Stomach (tissue), 9 donors: Measurements from ENCODE around the gene SPDEF. TPM values are rescaled to one million over a fixed set of nuclear protein-coding genes. Genes with fewer than 3 reads are reported as not detected.

ENCODE experiments used
- DNase-seq, 2 donors: peaks; one replicate each; pipeline versions ENCODE4 v3.0.0 to v3.0.0-alpha.2; 2013 to 2019
- H3K27ac ChIP-seq, 5 donors: fragments of 200-600 bp in 4 of 5; sonication (generic) in 4 of 5; one replicate each; pipeline ENCODE4 v1.5.1; 2013 to 2019; ENCODE audit warnings: mild to moderate bottlenecking in 1 of 5, moderate library complexity in 1 of 5
- H3K27me3 ChIP-seq, 3 donors: fragments of 200-600 bp; sonication (generic); one replicate each; pipeline ENCODE4 v1.5.1; 2017 to 2019; ENCODE audit warnings: mixed run types in 1 of 3
- H3K36me3 ChIP-seq, 4 donors: fragments of 200-600 bp; sonication (generic); 1 replicate in 3 of 4; 2 replicates in 1 of 4; pipeline ENCODE4 v1.5.1; 2016 to 2019
- H3K4me1 ChIP-seq, 4 donors: fragments of 200-600 bp; sonication (generic); one replicate each; pipeline ENCODE4 v1.5.1; 2016 to 2019
- H3K4me3 ChIP-seq, 4 donors: fragments of 200-600 bp; sonication (generic) in 3 of 4; one replicate each; pipeline ENCODE4 v1.5.1; 2016 to 2019; ENCODE audit warnings: mild to moderate bottlenecking in 1 of 4
- H3K9me3 ChIP-seq, 4 donors: fragments of 200-600 bp; sonication (generic); one replicate each; pipeline ENCODE4 v1.5.1; 2016 to 2019
- EP300 ChIP-seq: sonication (generic); formaldehyde crosslinking; IDR thresholded peaks from one replicate; pipeline ENCODE4 v1.6.1; 2017; ENCODE audit warnings: antibody characterized with exemption
- POLR2A ChIP-seq, 4 donors: fragments of 450-650 bp; IDR thresholded peaks; one replicate each; pipeline ENCODE4 v1.6.1; 2016; ENCODE audit warnings: antibody characterized with exemption in 4 of 4, control low read depth in 2 of 4, mild to moderate bottlenecking in 1 of 4, moderate library complexity in 1 of 4
- POLR2AphosphoS5 ChIP-seq, 3 donors: sonication (generic); formaldehyde crosslinking; IDR thresholded peaks; one replicate each; pipeline ENCODE4 v1.6.1; 2016; ENCODE audit warnings: antibody characterized with exemption in 3 of 3
- WGBS, 5 donors: extraction: QIAGEN DNeasy Blood & Tissue Kit in 3 of 5; methylation state at CpG; one replicate each; pipeline versions ENCODE4 v1.1.5 to v1.1.7; 2013 to 2018; 5-methylcytosine and 5-hydroxymethylcytosine counted together
- intact Hi-C: fragments of 100-400 bp; cut with DNase I; formaldehyde crosslinking; loops from one replicate; pipeline ENCODE4 v1.15.1; 2023; ENCODE audit warnings: low total_unique reads
- polyA plus RNA-seq, 3 donors: library from polyadenylated mRNA; stranded (reverse); fragments of 200-250 nt; gene quantifications; one replicate each; pipeline ENCODE4 v1.2.3, GENCODE V29; 2013
- total RNA-seq, 5 donors: library from RNA; depleted of rRNA; stranded (reverse); fragments of >200 nt; gene quantifications; one replicate each; pipeline versions ENCODE4 v1.1.0 to v1.2.3, GENCODE V29; 2014 to 2016
- TF ChIP-seq, protein P1 (sequence below), 7 experiments: fragments of 450-650 bp in 4 of 7; fragments of 200-600 bp in 3 of 7; sonication (generic) in 3 of 7; IDR thresholded peaks; one replicate each; pipeline ENCODE4 v1.5.1; 2016 to 2019; ENCODE audit warnings: antibody characterized with exemption in 7 of 7, control low read depth in 2 of 7, mild to moderate bottlenecking in 1 of 7
- donor health status: healthy with polysubstance abuse.
- donor health status: Bipolar disorder and iron deficiency.
- donor health status: healthy.

The SPDEF gene
- total and polyA plus RNA-seq, 8 donors: 2.2 to 129 (median 31.4) TPM

DNA sequence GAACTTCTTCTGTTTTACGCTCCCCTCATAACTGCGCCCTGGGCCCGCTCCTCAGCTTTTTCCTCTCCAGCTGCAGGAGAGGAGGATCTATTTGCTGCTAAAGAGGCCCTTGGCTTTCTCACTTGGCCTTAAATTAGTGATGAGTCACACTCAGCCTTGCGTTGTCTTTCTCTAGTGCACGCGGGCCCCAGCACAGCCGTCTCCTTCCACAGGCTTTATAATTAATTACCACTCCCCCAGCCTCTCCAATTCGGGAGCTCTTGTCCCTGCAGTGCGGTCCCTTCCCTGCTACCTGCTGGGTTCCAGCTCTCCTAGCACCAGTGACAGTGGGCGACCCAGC is 65.1 kb downstream of the SPDEF start:
- intact Hi-C loops: no loop called here
- TF ChIP-seq, protein P1, sequence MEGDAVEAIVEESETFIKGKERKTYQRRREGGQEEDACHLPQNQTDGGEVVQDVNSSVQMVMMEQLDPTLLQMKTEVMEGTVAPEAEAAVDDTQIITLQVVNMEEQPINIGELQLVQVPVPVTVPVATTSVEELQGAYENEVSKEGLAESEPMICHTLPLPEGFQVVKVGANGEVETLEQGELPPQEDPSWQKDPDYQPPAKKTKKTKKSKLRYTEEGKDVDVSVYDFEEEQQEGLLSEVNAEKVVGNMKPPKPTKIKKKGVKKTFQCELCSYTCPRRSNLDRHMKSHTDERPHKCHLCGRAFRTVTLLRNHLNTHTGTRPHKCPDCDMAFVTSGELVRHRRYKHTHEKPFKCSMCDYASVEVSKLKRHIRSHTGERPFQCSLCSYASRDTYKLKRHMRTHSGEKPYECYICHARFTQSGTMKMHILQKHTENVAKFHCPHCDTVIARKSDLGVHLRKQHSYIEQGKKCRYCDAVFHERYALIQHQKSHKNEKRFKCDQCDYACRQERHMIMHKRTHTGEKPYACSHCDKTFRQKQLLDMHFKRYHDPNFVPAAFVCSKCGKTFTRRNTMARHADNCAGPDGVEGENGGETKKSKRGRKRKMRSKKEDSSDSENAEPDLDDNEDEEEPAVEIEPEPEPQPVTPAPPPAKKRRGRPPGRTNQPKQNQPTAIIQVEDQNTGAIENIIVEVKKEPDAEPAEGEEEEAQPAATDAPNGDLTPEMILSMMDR (IDR thresholded peaks at IDR 0.05): no peak
- TF ChIP-seq POLR2AphosphoS5 (IDR thresholded peaks at IDR 0.05) (no peak), EP300 (no peak), POLR2A (IDR thresholded peaks at IDR 0.05) (no peak)
- H3K9me3 ChIP-seq: no peaks in the 10 kb centered on the region
- WGBS, 5 donors: 46 to 65% (median 56%) methylated on average over 10 of the region's 10 CpGs
- peak overlapping the region in 1 of 4 donors; percentile 13 for H3K4me3 ChIP-seq
- DNase-seq: peak in 1 of 2 donors; percentile 81
- H3K27me3 ChIP-seq: no peaks in the 10 kb centered on the region
- no peaks in the 10 kb centered on the region for H3K4me1 ChIP-seq
- peak overlapping the region in 1 of 5 donors; percentile 18 for H3K27ac ChIP-seq
- H3K36me3 ChIP-seq: no peaks in the 10 kb centered on the region

DNA sequence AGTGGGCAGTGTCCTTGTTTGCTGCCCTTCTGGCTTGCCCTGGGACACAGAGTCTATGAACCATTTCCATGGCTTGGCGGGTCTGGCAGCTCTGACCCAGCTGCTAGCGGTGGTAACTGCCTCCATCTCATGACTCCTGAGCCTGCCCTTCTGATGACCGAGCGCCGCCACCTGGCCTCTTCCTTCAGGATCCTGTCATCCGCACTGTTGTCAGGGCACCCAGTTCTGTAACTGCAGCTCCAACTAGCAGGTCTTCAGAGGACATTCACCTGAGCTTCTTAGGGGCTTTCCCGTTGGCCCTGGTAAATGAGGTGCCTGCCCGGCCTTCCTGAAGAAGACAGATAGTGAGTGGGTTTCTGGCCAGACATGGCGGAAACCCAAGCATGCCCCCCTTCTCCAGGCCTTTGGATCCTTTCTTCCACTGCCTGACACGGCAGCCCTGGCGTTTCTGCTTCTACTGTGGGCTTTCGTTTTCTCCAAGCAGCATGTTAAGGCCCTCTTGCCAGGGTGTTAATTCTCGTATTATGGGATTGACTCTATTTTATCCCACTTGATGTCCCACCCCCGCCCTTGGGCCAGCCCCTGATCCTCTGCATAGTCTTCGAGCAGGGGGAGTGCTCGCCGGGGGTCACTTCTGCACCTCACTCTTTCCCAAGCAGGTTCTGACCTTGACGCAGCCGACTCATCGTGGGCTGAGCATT is 65.6 kb downstream of the SPDEF start:
- 73 to 83% (median 78%) methylated on average over 18 to 20 of the region's 20 CpGs for WGBS, 5 donors
- no peaks in the 10 kb centered on the region for H3K36me3 ChIP-seq
- H3K27ac ChIP-seq: peak overlapping the region in 1 of 5 donors; percentile 18
- TF ChIP-seq, protein P1 (IDR thresholded peaks at IDR 0.05): no peak
- intact Hi-C loops: no loop called here
- no peaks in the 10 kb centered on the region for H3K9me3 ChIP-seq
- H3K4me1 ChIP-seq: no peaks in the 10 kb centered on the region
- no peaks in the 10 kb centered on the region for H3K27me3 ChIP-seq
- peak overlapping the region in 1 of 4 donors; percentile 13 for H3K4me3 ChIP-seq
- no peak for DNase-seq

DNA sequence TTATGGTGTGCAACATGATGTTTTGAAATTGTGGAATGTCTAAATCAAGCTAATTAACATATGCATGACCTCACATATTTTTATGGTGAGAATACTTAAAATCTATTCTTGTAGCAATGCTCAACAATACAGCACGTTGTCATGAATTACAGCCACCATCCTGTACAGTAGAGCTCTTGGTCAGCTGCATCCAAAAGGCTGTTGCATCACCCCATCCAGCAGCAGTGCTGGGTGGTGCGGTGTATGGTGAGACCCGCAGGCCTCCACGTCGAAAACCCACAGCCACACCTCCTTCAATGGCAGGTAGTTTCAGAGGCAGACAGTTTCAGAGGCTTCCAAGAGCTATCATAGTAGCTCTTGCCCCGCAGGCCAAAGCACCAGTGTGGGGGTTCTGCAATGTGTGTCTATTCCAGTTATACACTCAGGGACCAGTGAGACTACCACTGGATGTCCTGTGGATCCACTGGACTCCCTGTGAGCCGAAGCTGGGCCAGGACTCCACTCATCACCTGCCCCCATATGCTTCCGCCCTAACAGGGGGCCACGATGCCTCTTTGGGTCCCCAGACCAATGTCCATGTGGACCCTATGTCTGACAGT is 66.8 kb downstream of the SPDEF start:
- TF ChIP-seq, protein P1 (IDR thresholded peaks at IDR 0.05): no peak
- TF ChIP-seq POLR2AphosphoS5 (IDR thresholded peaks at IDR 0.05) (no peak), EP300 (no peak), POLR2A (IDR thresholded peaks at IDR 0.05) (no peak)
- Histone ChIP-seq H3K27ac (no peak overlapping the region), H3K4me3 (no peak overlapping the region), H3K9me3 (no peaks in the 10 kb centered on the region), H3K27me3 (no peaks in the 10 kb centered on the region), H3K36me3 (no peaks in the 10 kb centered on the region), H3K4me1 (no peaks in the 10 kb centered on the region)
- 74 to 89% (median 78%) methylated on average over 9 of the region's 9 CpGs for WGBS, 5 donors
- DNase-seq: no peak
- intact Hi-C loops: no loop called here

Other genes starting within 250 kb of the SPDEF start
- 10 to 100 TPM in 3 of 5 donors, 1 to 10 TPM in 2; 8.8 to 34.0 (median 22.3) TPM for gene NUDT3, start 163.7 kb downstream of the SPDEF start, total RNA-seq
- gene NUDT3, start 163.7 kb downstream of the SPDEF start, polyA plus RNA-seq: 10 to 100 TPM in 2 of 3 donors, 1 to 10 TPM in 1; 8.7 to 13.6 (median 12.6) TPM
- 1,000 to 10,000 TPM in 4 of 5 donors, 100 to 1,000 TPM in 1; 371 to 2,165 (median 1,796) TPM for gene RPS10, start 130.3 kb downstream of the SPDEF start, total RNA-seq
- 1,000 to 10,000 TPM; 3,296 to 4,063 (median 3,349) TPM for gene RPS10, start 130.3 kb downstream of the SPDEF start, polyA plus RNA-seq
- 1 to 10 TPM in 1 of 5 donors, under 1 TPM in 2, not detected in 2; under 0.01 to 2.2 (median 0.37) TPM for gene PACSIN1, start 90.3 kb downstream of the SPDEF start, total RNA-seq
- gene PACSIN1, start 90.3 kb downstream of the SPDEF start, polyA plus RNA-seq: 1 to 10 TPM in 1 of 3 donors, under 1 TPM in 2; 0.25 to 1.6 (median 0.61) TPM
- gene ILRUN, start 140.4 kb upstream of the SPDEF start, total RNA-seq: 10 to 100 TPM; 27.4 to 89.3 (median 45.2) TPM
- 10 to 100 TPM; 27.0 to 44.7 (median 40.6) TPM for gene ILRUN, start 140.4 kb upstream of the SPDEF start, polyA plus RNA-seq
- gene SNRPC, start 201.2 kb upstream of the SPDEF start, total RNA-seq: 10 to 100 TPM in 4 of 5 donors, 1 to 10 TPM in 1; 7.1 to 34.0 (median 21.7) TPM
- gene SNRPC, start 201.2 kb upstream of the SPDEF start, polyA plus RNA-seq: 100 to 1,000 TPM; 121 to 154 (median 145) TPM
- 10 to 100 TPM in 4 of 5 donors, 1 to 10 TPM in 1; 5.5 to 17.5 (median 12.9) TPM for gene BLTP3A, start 235.8 kb upstream of the SPDEF start, total RNA-seq
- gene BLTP3A, start 235.8 kb upstream of the SPDEF start, polyA plus RNA-seq: 1 to 10 TPM; 2.0 to 2.6 (median 2.2) TPM